ENCODE results near the gene TH. TPM values are rescaled to one million over a fixed set of nuclear protein-coding genes. Genes with fewer than 3 reads are reported as not detected.

The TH gene
- total and polyA plus RNA-seq, 7 donors: 0.17 TPM; not detected in 6

DNA sequence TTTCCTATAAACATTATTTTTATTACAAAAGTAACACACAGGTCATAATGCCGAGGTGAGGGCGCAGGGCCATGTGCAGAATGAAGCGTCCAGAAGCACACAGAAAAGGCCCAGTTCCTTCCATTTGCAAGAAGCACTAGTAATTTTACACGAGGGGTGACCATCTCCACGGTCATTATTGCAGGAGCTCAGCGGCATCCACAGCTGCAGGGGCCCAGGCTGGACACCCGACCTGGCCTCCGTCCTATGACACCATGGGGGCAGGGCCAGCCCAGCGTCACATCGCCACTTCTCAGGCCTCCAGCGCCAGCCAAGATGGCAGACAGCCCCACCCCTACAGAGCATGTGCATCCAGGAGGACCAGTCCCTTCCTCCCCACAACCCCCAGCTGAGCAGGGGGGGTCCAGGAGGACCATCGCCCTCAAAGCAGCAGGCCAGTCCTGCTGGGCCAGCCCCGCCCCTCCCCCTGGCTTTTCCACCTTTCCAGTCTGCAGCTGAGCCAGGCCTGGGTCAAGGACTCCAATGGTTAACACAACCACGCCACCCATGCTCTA lies 35.9 kb downstream of the TH start:
- Histone ChIP-seq H3K27ac (no peak overlapping the region), H3K4me1 (peaks cover 0 to 34% (median 33%) of the 10 kb centered on the region in 4 donors), H3K9me3 (no peaks in the 10 kb centered on the region), H3K27me3 (peaks cover 30 to 84% (median 44%) of the 10 kb centered on the region in 3 donors), H3K36me3 (no peaks in the 10 kb centered on the region), H3K4me3 (no peak overlapping the region)
- TF ChIP-seq POLR2A (IDR thresholded peaks at IDR 0.05) (no peak), EP300 (IDR thresholded peaks at IDR 0.05) (no peak), POLR2AphosphoS5 (IDR thresholded peaks at IDR 0.05) (no peak)
- TF ChIP-seq, protein P1, sequence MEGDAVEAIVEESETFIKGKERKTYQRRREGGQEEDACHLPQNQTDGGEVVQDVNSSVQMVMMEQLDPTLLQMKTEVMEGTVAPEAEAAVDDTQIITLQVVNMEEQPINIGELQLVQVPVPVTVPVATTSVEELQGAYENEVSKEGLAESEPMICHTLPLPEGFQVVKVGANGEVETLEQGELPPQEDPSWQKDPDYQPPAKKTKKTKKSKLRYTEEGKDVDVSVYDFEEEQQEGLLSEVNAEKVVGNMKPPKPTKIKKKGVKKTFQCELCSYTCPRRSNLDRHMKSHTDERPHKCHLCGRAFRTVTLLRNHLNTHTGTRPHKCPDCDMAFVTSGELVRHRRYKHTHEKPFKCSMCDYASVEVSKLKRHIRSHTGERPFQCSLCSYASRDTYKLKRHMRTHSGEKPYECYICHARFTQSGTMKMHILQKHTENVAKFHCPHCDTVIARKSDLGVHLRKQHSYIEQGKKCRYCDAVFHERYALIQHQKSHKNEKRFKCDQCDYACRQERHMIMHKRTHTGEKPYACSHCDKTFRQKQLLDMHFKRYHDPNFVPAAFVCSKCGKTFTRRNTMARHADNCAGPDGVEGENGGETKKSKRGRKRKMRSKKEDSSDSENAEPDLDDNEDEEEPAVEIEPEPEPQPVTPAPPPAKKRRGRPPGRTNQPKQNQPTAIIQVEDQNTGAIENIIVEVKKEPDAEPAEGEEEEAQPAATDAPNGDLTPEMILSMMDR (IDR thresholded peaks at IDR 0.05): no peak
- 70 to 85% methylated on average over 14 of the region's 14 CpGs for WGBS, 2 donors
- intact Hi-C loops (cut with DNase I): no loop called here
- DNase-seq: no peak

DNA sequence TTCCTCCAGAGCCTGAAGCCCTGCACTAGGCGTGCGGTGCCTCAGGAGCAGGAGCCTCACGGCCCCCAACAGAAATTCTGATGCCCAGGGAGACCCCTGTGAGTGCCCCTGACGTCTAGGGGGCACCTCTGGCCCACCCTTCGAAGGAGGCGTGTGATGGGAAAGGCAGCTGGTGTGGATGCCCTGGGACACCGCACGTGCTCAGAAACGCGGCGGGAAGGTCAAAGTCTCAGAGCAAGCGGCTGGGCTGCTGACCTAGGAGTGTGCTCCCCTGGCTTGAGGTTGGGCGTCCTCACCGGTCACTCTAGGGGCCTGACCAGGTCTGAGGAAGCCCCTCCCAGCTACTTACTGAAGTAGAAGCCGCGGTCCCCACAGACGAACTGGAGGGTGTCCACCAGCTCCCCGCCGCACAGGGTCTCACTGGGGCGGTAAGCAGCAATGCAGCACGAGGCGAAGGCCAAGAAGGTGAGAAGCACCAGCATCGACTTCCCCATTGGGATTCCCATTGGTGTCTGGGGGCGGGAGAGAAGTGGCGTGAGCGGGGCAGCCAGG lies 36.5 kb downstream of the TH start:
- DNase-seq: no peak
- intact Hi-C loops (cut with DNase I): no loop called here
- Histone ChIP-seq H3K9me3 (no peaks in the 10 kb centered on the region), H3K4me3 (no peak overlapping the region), H3K4me1 (peaks cover 0 to 28% (median 27%) of the 10 kb centered on the region in 4 donors), H3K36me3 (no peaks in the 10 kb centered on the region), H3K27ac (no peak overlapping the region), H3K27me3 (peaks cover 24 to 77% (median 37%) of the 10 kb centered on the region in 3 donors)
- TF ChIP-seq POLR2AphosphoS5 (IDR thresholded peaks at IDR 0.05): no peak
- TF ChIP-seq EP300 (IDR thresholded peaks at IDR 0.05): no peak
- TF ChIP-seq, protein P1 (IDR thresholded peaks at IDR 0.05): no peak
- no peak for TF ChIP-seq POLR2A (IDR thresholded peaks at IDR 0.05)
- WGBS, 2 donors: 61 to 86% methylated on average over 26 of the region's 26 CpGs

DNA sequence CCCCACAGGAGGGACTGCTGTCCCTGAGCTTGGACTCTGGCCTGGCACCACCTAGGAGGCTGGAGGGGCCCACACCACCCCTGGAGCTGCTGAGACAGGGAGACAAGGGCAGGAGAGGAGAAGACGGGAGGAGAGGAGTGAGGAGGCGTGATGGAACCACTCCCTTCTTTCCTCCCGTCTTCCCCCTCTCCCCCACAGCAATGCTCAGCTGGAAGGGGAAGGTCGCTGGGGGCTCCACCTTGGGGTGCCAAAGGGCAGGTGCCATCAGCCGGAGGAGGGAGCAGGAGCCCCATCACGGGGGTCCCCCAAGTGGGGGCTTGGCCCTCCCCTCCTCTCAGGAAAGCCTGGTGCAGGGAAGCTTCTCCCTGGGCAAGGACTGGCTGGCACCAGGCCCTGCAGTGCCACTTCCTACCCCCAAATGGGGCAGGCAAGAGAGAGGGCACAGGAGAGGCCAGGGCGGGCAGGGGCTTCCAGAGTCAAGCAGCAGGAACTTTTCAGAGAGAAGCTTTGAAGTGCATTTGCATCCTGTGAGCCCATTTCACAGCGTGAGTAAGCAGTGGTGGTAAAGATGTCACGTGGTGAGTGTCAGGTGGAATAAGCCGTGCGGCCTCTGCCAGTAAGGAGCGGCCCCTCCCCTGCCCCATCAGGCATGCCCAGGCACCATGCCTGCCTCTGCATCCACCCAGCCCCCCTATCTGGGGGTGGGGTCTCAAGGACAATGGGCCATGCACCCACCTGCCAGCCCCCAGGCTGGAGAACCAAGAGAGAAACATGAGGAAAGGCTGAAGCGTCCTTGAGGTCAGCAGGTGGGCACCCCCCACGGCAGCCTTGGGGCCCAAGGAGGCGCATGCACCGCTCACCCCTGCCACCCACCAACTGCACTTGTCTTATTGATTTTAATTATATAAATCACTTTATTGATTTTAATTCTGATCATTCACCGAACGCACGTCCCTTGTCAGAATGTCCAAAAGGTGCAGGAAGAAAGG lies 37.3 kb downstream of the TH start:
- Histone ChIP-seq H3K4me3 (no peak overlapping the region), H3K9me3 (no peaks in the 10 kb centered on the region), H3K27ac (no peak overlapping the region), H3K4me1 (peaks cover 0 to 21% (median 21%) of the 10 kb centered on the region in 4 donors), H3K27me3 (peaks cover 17 to 75% (median 30%) of the 10 kb centered on the region in 3 donors), H3K36me3 (no peaks in the 10 kb centered on the region)
- 50 to 74% methylated on average over 19 of the region's 19 CpGs for WGBS, 2 donors
- no peak for DNase-seq
- TF ChIP-seq, protein P1 (IDR thresholded peaks at IDR 0.05): no peak
- TF ChIP-seq POLR2AphosphoS5 (IDR thresholded peaks at IDR 0.05): no peak
- TF ChIP-seq EP300 (IDR thresholded peaks at IDR 0.05): no peak
- TF ChIP-seq POLR2A (IDR thresholded peaks at IDR 0.05): no peak
- intact Hi-C loops (cut with DNase I): no loop called here

DNA sequence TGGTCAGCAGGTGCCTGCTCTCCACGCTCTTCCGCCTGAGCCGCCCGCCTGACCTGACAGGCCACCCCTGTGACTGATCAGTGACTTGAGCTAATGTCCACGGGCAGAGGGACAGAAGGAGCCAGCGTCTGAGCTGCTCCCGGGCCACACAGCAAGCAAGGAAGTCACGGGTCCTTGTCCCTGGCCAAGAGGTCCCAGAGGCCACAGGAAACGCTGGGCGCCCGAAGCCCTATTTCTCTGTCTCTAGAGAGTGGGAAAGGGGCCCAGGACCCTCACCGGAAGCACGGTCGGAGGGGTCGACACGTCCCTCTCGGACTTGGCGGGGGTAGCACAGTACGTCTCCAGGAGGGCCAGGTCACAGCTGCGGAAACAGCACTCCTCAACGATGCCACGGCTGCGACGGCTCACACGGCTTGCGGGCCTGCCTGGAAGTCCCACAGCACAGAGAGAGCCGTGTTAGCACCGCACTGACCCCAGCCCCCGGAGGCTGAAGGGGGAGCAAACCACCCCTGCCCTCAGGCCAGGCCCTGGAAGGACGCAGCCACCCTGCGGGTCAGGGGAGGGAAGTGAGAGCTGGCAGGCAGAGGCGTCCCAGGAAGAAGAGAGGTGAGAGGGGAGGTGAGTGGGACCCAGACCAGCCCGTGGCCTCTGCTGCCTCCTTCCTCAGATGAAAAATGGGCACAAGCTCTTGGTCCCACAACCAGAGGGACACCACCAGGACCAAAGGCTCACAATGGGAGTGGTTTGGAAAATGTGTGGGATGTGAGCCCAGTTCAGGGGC lies 38.2 kb downstream of the TH start:
- Histone ChIP-seq H3K4me1 (peaks cover 0 to 14% (median 13%) of the 10 kb centered on the region in 4 donors), H3K27me3 (peaks cover 9 to 72% (median 23%) of the 10 kb centered on the region in 3 donors), H3K4me3 (no peak overlapping the region), H3K27ac (no peak overlapping the region), H3K36me3 (no peaks in the 10 kb centered on the region), H3K9me3 (no peaks in the 10 kb centered on the region)
- DNase-seq: no peak
- WGBS, 2 donors: 60 to 67% methylated on average over 33 of the region's 33 CpGs
- TF ChIP-seq POLR2AphosphoS5 (IDR thresholded peaks at IDR 0.05): no peak
- intact Hi-C loops (cut with DNase I): no loop called here
